A549 (cell line): ENCODE measurements around the gene MACF1.

Source experiments
- CHD4 ChIP-seq: fragments of 200-600 bp; sonication (generic); IDR thresholded peaks from 2 replicates; pipeline ENCODE4 v1.6.1; 2016; ENCODE audit warnings: antibody characterized with exemption, mild to moderate bottlenecking, borderline replicate concordance
- CTCF ChIP-seq: fragments of >200 bp; sonication (Bioruptor Twin); formaldehyde crosslinking; IDR thresholded peaks from 3 replicates; pipeline ENCODE4 v1.5.1; 2016
- MAFK ChIP-seq: fragments of 450-650 bp; IDR thresholded peaks from 2 replicates; pipeline ENCODE4 v1.6.1; 2014; ENCODE audit not compliant: partially characterized antibody
- MYC ChIP-seq: IDR thresholded peaks from 2 replicates; pipeline ENCODE4 v1.6.1; 2012; ENCODE audit warnings: mild to moderate bottlenecking, inconsistent platforms, low read length, improper control_type of control experiment, borderline replicate concordance
- PBX3 ChIP-seq: IDR thresholded peaks from 2 replicates; pipeline ENCODE4 v1.6.1; 2012
- PHF8 ChIP-seq: fragments of 200-600 bp; sonication (generic); IDR thresholded peaks from 2 replicates; pipeline ENCODE4 v1.6.1; 2016; ENCODE audit warnings: low read depth, mild to moderate bottlenecking, antibody characterized with exemption, moderate library complexity, borderline replicate concordance
- POLR2A ChIP-seq: IDR thresholded peaks from 2 replicates; pipeline ENCODE4 v1.6.1; 2012; ENCODE audit warnings: mild to moderate bottlenecking, low read length
- POLR2AphosphoS2 ChIP-seq: conservative IDR thresholded peaks from 2 replicates; pipeline ENCODE4 v1.6.1; 2012; ENCODE audit warnings: low read length, improper control_type of control experiment, inconsistent platforms
- ZSCAN20 ChIP-seq: fragments of 250-450 bp; sonication (Bioruptor Pico); IDR thresholded peaks from 2 replicates; pipeline ENCODE4 v1.8.0; 2022; ENCODE audit warnings: mild to moderate bottlenecking, moderate library complexity
- TF ChIP-seq, protein P1 (sequence below): IDR thresholded peaks from 2 replicates; pipeline ENCODE4 v1.6.1; 2012; ENCODE audit warnings: low read depth, borderline replicate concordance

DNA sequence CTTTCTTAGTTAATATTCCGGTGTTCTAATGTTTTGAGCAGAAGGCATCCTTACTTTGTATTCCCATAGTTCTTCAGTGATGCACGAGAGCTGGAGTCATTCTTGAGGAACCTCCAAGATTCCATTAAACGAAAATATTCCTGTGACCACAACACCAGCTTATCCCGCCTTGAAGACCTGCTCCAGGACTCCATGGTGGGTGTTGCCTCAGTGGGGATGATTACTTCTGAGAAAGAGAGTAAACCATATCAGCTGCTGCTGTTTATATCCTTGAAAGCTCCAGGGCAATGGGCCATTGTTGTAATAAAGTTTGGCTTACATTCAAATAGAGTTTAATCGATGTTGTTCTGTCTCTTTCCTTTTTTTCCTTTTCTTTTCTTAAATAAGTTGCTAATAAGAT, 93.1 kb downstream of the MACF1 start:
- TF ChIP-seq MYC (no peak), CTCF (no peak), POLR2AphosphoS2 (no peak), POLR2A (no peak), MAFK (no peak), ZSCAN20 (CRISPR knock-in tag) (no peak), PHF8 (no peak), CHD4 (no peak), PBX3 (no peak)
- TF ChIP-seq, protein P1, sequence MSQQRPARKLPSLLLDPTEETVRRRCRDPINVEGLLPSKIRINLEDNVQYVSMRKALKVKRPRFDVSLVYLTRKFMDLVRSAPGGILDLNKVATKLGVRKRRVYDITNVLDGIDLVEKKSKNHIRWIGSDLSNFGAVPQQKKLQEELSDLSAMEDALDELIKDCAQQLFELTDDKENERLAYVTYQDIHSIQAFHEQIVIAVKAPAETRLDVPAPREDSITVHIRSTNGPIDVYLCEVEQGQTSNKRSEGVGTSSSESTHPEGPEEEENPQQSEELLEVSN, result no peak
